GM21515 (cell line): ENCODE measurements around the gene MPND.

Source experiments
- ATAC-seq: cut with Tn5 transposase; IDR thresholded peaks from one replicate; pipeline ENCODE4 v1.9.1; 2021; ENCODE audit not compliant: unreplicated experiment

MPND gene, protein sequence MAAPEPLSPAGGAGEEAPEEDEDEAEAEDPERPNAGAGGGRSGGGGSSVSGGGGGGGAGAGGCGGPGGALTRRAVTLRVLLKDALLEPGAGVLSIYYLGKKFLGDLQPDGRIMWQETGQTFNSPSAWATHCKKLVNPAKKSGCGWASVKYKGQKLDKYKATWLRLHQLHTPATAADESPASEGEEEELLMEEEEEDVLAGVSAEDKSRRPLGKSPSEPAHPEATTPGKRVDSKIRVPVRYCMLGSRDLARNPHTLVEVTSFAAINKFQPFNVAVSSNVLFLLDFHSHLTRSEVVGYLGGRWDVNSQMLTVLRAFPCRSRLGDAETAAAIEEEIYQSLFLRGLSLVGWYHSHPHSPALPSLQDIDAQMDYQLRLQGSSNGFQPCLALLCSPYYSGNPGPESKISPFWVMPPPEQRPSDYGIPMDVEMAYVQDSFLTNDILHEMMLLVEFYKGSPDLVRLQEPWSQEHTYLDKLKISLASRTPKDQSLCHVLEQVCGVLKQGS

DNA sequence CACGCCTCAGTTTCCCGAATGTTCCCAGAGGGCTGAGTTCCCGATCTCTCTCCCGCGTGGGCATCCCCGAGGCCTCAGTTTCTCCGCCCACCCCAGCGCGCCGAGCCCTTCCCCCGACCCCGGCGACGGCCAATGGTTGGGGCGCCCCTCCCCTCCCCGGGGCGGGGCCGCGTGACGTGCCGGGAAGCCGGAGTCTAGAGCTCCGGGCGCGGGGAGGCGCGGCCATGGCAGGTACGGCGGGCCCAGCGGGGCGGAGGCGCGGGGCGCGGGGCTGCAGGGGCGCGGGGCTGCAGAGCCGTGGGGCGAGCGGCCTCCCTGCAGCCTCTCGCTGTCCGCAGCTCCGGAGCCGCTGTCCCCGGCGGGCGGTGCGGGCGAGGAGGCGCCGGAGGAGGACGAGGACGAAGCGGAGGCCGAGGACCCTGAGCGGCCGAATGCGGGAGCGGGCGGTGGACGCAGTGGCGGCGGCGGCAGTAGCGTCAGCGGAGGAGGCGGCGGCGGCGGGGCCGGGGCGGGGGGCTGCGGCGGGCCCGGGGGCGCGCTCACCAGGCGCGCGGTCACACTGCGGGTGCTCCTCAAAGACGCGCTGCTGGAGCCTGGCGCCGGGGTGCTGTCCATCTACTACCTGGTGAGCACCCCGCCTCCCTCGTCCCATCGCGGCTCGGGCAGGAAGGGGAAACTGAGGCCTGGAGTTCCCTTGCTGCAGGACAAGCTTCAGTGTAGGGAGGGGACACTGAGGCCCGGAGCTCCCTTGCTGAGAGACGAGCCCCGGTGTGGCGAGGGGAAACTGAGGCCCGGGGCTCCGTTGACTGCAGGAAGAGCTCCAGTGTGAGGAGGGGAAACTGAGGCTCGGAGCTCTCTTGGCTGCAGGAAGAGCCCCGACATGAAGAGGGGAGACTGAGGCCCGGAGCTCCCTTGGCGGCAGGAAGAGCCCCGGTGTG, at the start of gene MPND:
Gene MPND, plus strand, starts transcription at position 193 of the 938 bp plus-strand sequence. Its CDS starts 32 bp downstream, at position 225.
- peak; percentile 55 for ATAC-seq

DNA sequence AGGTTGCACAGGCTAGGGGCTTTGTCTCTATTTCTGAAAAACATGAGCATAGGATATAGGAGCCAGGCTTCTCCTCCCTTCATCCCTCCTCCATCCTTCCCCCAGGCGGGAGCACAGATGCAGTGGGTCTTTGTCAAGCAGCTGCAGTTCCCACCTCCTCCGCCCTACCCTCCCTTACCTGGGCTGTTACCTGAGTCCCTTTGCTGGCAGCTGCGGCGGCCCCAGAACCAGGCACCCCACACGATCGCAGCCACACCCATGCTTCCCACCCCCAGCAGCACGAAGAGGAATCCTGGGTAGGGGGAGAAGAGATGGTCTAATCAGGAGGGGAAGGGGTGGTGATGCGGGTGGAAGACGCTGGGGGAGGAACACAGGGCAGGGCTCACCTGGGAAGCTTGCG, 49.0 kb upstream of the MPND start:
- ATAC-seq: no peak

DNA sequence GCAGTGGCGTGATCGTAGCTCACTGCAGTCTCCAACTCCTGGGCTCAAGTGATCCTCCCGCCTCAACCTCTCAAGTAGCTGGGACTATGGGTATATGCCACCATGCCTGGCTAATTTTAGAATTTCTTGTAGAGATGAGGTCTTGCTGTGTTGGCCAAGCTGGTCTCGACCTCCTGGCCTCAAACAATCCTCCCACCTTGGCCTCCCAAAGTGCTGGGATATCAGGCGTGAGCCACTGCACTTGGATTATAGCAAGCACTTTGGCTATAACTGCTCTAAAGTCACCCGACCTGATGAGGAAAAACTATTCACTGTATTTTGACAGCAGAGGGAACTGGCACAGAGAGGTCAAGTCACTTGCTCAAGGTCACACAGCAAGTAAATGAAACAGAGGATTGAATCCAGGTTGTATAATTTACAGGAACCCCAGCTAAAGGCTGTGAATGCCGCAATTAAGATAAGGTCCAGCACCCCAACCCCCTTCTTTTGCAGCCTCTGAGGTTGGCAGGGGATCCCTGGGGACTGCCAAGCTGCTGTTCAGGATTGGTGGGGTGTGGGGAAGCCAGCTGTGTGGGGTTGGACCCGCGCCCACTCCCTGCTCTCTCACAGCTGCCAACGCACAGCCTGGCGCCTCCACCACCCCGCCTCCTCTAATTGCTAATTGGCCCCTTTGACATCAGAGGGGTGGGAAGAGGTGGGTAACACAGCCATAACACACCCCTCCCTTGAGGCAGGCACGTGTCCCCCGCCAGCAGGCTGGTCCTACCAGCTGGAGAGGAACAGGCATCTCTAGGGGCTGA, 47.2 kb upstream of the MPND start:
- no peak for ATAC-seq

DNA sequence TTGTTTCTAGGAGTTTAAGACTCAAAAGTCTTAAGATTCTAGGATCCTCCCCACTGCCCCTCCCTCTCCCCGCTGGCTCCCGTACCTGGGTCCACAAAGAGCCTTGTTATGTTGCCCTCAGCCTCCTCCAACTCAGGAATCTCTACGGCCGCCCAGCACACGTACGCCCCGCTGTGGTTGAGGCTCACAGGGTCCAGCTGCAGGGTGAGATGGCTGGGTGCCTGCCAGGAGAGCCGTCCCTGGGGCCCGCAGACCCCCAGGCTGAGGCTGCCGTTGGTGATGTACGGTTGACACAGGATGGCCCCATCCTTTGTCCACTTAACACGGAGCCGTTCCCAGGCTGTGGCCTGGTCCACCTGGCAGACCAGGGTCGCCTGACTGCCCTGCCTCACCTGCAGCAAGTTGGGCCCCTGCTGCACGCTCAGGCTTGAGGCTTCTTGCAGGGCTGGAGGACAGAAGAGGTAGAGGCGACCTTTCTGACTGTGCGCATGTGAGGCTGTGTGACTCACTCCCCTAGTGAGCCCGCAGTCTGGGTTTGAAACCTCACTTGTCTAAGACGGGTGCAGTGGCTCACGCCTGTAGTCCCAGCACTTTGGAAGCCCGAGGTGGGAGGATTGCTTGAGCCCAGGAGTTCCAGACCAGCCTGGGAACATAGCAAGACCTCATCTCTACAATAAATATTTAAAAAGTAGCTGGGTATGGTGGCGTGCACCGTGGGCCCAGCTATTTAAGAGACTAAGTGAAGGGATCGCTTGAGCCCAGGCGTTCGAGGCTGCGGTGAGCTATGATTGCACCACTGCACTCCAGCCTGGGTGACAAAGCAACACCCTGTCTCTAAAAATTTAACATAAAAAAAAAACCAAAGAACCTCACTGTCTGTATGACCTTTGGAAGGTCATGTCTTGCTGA, 45.2 kb upstream of the MPND start:
- no peak for ATAC-seq

DNA sequence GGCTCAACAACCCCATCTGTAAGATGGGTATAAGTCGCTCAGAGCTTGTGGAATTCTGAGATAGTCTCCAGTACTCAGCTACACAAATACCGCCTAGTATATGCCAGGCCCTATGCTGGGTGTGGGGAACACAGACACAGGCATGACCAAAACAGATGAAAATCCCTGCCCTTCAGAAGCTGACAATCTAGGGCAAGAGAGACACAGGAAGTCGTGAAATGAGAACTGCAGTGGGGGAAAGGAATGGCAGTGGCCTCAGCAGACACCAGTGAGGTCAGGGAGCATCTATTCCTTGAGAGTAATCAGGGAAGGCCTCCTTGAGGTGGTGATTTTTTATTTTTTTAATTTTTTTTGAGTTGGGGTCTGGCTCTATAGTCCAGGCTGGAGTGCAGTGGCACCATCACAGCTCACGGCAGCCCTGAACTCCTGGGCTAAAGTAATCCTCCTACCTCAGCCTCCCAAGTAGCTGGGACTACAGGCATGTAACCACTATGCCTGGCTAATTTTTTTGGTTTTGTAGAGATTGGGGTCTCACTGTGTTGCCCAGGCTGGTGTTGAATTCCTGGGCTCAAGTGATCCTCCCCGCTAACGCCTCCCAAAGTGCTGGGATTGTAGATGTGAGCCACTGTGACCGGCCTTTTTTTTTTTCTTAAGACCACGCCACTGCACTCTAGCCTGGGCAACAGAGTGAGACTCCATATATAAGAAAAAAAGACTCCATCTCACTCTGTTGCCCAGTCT, 44.4 kb upstream of the MPND start:
- ATAC-seq: no peak

DNA sequence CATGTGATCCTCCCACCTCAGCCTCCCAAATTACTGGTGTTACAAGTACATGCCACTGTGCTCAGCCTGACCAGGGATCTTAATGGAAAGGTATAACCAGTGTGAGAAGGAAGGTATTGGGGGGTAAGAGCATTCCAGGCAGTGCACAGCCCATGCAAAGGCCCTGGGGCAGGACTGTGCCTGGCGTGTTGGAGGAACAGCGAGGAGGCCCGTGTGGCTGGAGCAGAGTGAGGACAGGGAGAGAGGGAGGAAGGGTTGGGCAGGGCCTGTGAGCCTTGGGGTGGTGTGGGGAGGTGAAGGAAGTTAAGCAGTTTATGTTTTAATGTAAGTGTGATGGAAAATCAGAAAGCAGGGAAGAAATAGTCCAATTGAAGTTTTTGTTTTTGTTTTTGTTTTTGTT, 42.8 kb upstream of the MPND start:
- ATAC-seq: no peak

DNA sequence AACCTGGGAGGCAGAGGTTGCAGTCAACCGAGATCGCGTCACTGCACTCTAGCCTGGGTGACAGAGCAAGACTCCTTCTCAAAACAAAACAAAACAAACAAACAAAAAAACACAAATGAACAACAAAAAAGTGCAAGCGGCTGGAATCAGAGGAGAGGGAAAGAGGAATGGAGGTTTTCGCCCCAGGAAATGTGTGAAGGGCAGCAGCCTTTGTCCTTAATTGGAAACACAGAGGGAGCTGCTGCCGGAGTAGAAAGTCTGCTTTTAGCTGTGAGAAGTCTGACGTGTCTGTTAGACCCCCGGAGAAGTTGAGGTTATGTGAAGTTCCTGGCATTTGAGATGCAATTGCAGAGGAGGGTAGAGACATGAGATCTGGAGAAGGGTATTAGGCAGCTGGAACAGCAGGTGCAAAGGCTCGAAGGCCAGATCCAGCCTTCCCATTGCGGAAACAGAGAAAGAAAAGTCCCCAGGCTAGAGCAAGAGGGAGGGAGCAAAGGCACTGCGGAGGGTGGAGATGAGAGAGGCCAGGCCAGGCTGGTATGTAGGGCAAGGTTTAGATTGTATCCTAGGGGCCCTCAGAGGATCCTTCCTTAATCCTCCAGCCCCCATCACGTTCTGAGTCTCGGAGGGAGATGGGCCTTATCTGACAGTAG, 41.6 kb upstream of the MPND start:
- ATAC-seq: no peak

DNA sequence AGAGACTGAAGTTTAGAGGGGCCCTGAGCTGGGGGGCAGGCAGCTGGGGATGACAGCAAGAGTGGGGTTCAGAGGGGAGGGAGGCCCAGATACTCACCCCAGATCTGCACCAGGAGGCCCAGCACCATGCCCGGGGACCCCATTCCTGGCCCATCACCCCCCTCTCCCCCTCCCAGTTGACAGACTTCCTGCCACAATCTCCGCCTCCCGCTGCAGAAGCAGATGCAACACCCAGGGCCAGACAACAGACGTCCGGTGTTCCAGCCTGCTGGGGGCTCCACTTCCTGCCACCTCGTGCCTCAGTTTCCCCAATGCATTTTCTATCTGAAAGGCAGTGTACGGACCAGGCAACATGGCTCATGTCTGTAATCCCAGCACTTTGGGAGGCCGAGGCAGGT, 41.1 kb upstream of the MPND start, which contains the start of gene TMIGD2:
Gene TMIGD2, minus strand, starts transcription at position 147 of the 398 bp plus-strand sequence. Its CDS starts 4 bp downstream, at position 143.
- ATAC-seq: no peak

DNA sequence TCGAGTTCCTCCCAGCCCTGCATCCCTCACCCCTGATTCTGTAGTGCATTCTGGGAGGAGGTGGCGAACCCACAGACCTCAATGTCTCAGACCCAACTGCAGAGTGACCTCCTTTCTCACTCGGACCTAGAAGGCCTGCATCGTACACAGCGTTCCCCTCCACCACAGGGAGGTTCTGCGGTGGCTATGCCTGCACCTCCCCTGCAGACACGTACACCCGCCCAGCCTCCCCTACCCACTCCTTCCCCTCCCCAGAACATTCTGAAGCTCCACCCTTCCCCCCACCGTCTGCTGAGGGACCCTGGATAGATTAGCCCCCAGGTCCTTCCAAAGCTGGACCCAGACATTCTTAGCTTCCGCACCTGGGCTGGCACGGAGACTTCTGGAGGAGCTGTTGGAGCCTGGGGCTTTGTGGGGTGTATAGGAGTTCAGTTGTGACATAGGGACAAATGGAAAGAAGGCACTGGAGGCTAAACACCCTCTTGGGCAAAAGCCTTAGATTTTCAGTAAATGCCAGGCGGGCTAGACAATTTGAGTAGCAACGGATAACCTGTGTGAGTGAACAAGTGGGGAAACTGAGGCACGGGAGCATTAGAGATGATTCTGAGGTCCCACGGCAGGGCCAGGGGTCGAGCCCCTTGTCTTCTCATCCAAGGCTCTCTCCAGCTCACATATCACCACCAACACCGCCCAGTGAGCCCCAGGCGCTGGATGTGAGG, 39.4 kb upstream of the MPND start:
- ATAC-seq: no peak

DNA sequence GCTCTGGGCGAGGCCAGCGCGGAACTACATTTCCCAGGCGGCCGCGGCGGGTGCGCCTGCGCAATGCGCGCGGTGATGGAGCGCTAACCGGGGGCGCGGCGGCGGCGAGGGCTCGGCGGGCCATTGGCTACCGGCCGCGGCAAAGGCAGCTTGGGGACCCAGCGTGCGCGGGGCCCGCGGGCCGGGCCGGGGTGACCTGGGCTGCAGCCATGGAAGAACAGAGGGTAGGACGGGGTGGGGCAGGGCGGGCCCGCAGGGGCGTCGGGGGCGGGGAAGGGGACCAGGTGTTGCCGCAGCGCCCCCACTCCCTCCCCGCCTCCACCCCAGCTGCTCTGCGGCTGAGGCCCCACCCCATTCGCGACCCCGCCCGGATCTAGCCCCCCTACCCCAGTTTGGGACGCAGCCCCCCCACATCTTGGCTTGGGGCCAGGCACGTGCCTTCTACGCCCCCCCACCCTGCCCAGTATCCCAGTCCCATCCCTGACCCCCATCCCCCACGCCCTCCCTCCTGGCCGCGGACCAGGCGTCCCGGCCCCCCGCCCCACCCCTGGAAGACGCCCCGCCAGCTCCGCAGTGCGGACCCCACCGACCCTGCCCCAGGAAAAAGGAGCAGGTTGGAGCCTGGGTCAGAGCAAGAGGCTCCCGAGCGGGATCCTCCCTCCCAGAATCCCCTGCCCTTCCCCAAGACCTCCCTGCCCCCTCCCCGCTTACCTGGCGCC, 38.7 kb upstream of the MPND start, which contains the start of gene FSD1:
Gene FSD1, plus strand, starts transcription at position 61 of the 719 bp plus-strand sequence. Its CDS starts 149 bp downstream, at position 210.
- no peak for ATAC-seq

DNA sequence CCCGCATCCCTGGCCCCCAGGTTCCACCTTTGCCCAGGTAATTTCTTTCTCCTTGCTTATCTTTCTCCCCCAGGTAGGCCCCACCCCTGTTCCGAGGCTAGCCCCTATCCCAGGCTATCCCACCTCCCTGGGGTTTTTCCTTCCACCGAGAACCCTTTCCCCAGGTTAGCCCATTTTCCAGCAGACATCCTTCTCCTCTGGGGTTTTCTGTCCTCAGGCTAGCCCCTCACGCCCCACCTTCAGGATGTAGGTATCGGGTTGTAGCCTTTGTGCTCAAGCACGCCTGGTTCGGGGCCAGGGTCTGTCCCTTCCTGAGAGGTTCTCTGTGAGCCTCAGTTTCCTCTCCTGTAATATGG, 38.1 kb upstream of the MPND start:
- ATAC-seq: no peak

DNA sequence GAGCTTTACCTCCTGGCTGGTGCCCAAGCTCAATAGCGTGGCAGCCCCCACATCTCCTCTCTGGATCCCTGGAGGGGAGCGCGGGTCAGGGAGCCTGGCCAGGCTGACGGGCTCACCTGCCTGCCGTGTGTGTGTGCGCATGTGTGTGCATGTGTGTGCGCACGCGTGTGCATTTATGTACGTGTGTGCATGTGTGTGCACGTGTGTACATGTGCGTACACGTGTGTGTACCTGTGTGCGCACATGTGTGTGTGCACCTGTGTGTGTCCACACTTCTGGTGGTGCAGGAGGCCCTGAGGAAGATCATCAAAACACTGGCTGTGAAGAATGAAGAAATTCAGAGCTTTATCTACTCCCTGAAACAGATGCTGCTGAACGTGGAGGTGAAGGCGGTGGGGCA, 37.7 kb upstream of the MPND start:
- no peak for ATAC-seq

DNA sequence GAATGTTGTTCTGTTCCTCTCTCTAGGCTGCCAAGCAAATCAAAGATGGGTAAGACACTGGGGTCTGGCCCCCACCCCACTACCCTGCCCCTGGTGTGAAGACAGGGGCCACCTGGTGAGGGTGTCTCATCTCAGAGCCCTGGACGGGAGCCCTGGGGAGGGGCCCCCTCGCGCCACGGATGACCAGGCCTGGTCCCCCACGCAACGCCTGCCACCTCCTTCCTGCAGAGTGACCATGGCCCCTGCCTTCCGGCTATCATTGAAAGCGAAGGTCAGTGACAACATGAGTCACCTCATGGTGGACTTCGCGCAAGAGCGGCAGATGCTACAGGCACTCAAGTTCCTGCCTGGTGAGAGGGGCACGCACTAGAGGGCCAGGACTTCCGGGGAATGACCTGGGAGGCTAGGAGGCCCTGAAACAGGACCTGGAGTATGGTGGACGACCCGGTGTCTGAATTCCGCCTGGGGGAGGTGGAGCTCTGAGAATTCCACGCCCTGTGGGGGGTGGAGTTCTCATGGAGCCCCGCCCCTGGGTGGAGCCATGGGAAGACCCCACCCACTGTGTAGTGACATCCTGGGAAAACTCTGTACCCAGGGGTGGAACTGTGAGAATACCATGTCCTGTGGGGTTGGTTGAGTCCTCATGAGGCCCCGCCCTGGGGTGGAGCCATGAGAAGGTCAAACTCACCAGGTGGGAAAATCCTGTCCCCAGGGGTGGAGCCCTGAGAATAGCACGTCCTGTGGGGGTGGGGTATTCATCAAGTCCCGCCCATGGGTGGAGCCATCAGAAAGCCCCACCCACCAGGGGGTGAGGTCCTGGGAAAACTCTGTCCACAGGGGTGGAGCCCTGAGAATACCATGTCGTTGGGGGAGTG, 32.9 kb upstream of the MPND start:
- no peak for ATAC-seq

DNA sequence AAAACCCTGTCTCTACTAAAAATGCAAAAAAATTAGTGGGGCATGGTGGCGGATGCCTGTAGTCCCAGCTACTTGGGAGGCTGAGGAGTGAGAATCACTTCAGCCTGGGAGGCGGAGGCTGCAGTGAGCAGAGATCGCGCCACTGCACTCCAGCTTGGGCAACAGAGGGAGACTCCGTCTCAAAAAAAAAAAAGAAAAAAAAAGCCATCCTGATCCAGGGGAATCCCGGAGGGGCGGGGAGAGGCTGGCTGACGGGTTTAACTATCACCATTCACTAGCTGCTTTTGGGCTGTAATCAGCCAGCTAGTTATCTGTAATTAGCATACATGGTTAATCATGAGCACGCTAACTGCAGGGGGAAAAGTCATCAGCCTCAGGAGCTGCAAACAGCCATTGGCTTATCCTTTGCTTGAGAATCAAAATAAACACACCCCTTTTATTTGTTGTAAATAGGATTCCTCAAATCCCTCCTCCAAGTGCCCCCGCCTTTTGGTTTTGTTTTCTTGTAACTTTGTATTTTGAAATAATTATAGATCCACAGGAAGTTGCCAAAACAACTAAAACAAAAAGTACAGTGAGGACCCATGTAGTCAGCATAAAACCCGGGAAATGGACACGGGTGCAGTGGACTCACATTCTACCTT, 29.4 kb upstream of the MPND start:
- ATAC-seq: no peak

DNA sequence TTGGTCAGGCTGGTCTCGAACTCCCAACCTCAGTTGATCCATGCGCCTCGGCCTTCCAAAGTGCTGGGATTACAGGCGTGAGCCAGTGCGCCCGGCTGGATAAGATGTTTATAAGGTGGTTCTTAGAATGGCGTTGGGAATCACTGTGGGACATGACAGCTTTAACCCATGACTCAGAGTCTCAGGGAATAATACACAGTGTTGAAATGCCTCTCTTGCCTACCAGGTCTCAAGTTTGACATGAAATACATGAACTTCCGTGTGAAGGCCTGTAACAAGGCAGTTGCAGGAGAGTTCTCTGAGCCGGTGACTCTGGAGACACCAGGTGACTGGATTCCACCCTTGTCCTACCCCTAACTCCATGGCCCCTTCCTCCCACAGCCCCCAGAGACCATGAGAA, 26.4 kb upstream of the MPND start:
- ATAC-seq: no peak

DNA sequence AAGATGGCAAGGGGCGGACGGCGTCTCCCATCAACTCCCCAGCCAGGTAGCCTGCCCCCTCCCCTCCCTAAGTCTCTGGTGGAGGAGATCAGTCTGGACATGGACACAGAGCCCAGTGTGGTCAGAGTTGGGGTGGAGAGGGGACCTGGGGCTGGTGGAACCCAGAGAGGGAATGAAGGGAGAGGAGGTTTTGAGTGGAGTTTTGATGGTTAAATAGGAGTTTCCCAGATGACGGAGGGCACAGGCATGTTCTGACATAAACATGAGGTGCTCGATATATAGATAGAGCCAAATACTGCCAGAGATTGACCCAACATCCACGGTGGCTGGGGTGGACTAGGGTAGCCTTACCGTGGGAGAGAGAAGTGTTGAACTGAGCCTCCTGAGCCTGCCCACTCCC, 24.9 kb upstream of the MPND start:
- no peak for ATAC-seq
